Effector memory CD4-positive, alpha-beta T cell (primary cell): ENCODE data around the gene CD226.
"Not testable (repeated sequence)": the region's sequence is repeated elsewhere in the genome, so short reads cannot be mapped to it uniquely, and the experiment has no call there.

ENCODE experiments used
- DNase-seq, 3 donors: peaks; one replicate each; pipeline ENCODE4 v3.0.0-alpha.2; 2020
- H3K27ac ChIP-seq: 2 replicates; pipeline ENCODE4 v1.7.0; 2013; ENCODE audit warnings: mild to moderate bottlenecking, low read length, moderate library complexity; ENCODE audit not compliant: insufficient read depth, poor library complexity, severe bottlenecking
- H3K27me3 ChIP-seq: replicated peaks from 2 replicates; pipeline ENCODE4 v1.7.0; 2013; ENCODE audit warnings: mild to moderate bottlenecking, low read length; ENCODE audit not compliant: insufficient read depth, control insufficient read depth, poor library complexity, severe bottlenecking
- H3K36me3 ChIP-seq: 2 replicates; pipeline ENCODE4 v1.7.0; 2013; ENCODE audit warnings: mild to moderate bottlenecking, low read length, moderate library complexity; ENCODE audit not compliant: control insufficient read depth, insufficient read depth
- H3K4me1 ChIP-seq: 2 replicates; pipeline ENCODE4 v1.7.0; 2013; ENCODE audit warnings: low read length, mild to moderate bottlenecking; ENCODE audit not compliant: control insufficient read depth, insufficient read depth, poor library complexity, severe bottlenecking
- H3K4me3 ChIP-seq: 2 replicates; pipeline ENCODE4 v1.7.0; 2013; ENCODE audit warnings: low read length, low read depth, mild to moderate bottlenecking; ENCODE audit not compliant: insufficient read depth, poor library complexity, severe bottlenecking
- H3K9me3 ChIP-seq: 2 replicates; pipeline ENCODE4 v1.7.0; 2013; ENCODE audit warnings: mild to moderate bottlenecking, low read length, moderate library complexity; ENCODE audit not compliant: control insufficient read depth

Gene CD226

GRCh38 chr18:69878213-69878933 is 69.3 kb downstream of the CD226 start:
- Histone ChIP-seq H3K9me3 (no peaks in the 10 kb centered on the region), H3K4me3 (no peak overlapping the region), H3K4me1 (no peaks in the 10 kb centered on the region), H3K27ac (no peak overlapping the region), H3K36me3 (peaks cover 10% of the 10 kb centered on the region), H3K27me3 (no peaks in the 10 kb centered on the region)
- DNase-seq: no peak

- H3K27me3 ChIP-seq: no peaks in the 10 kb centered on the region
- H3K4me1 ChIP-seq: no peaks in the 10 kb centered on the region
- no peak overlapping the region for H3K4me3 ChIP-seq
- H3K9me3 ChIP-seq: no peaks in the 10 kb centered on the region
- H3K27ac ChIP-seq: no peak overlapping the region
- DNase-seq: no peak
- peaks cover 24% of the 10 kb centered on the region for H3K36me3 ChIP-seq
Measured at GRCh38 chr18:69876490-69876889, 71.2 kb downstream of the CD226 start.

- DNase-seq: no peak
- no peaks in the 10 kb centered on the region for H3K9me3 ChIP-seq
- no peaks in the 10 kb centered on the region for H3K4me1 ChIP-seq
Measured at GRCh38 chr18:69874058-69874457, 73.6 kb downstream of the CD226 start.

GRCh38 chr18:69872661-69873060 is 75.0 kb downstream of the CD226 start:
- no peak for DNase-seq
- Histone ChIP-seq H3K9me3 (no peaks in the 10 kb centered on the region), H3K4me1 (no peaks in the 10 kb centered on the region), H3K27ac (no peak overlapping the region), H3K4me3 (no peak overlapping the region), H3K27me3 (no peaks in the 10 kb centered on the region), H3K36me3 (peaks cover 36% of the 10 kb centered on the region)

More at GRCh38 chr18:69874058-69874457, 73.6 kb downstream of the CD226 start:
- Histone ChIP-seq H3K27ac (no peak overlapping the region), H3K27me3 (no peaks in the 10 kb centered on the region), H3K36me3 (peaks cover 31% of the 10 kb centered on the region), H3K4me3 (no peak overlapping the region)

- no peaks in the 10 kb centered on the region for H3K9me3 ChIP-seq
- H3K4me3 ChIP-seq: no peak overlapping the region
- no peak overlapping the region for H3K27ac ChIP-seq
- H3K36me3 ChIP-seq: peaks cover 35% of the 10 kb centered on the region
- H3K27me3 ChIP-seq: no peaks in the 10 kb centered on the region
- H3K4me1 ChIP-seq: no peaks in the 10 kb centered on the region
- DNase-seq: no peak
Measured at GRCh38 chr18:69871363-69871762, 76.3 kb downstream of the CD226 start.

- Histone ChIP-seq H3K27ac (no peak overlapping the region), H3K4me3 (no peak overlapping the region), H3K4me1 (no peaks in the 10 kb centered on the region), H3K36me3 (peaks cover 39% of the 10 kb centered on the region), H3K9me3 (no peaks in the 10 kb centered on the region), H3K27me3 (no peaks in the 10 kb centered on the region)
- no peak for DNase-seq
Measured at GRCh38 chr18:69870736-69871135, 76.9 kb downstream of the CD226 start.

- no peaks in the 10 kb centered on the region for H3K9me3 ChIP-seq
- no peak overlapping the region for H3K27ac ChIP-seq
- no peak overlapping the region for H3K4me3 ChIP-seq
- peaks cover 29% of the 10 kb centered on the region for H3K36me3 ChIP-seq
- DNase-seq: no peak
- H3K27me3 ChIP-seq: no peaks in the 10 kb centered on the region
- no peaks in the 10 kb centered on the region for H3K4me1 ChIP-seq
Measured at GRCh38 chr18:69866212-69866611, 81.5 kb downstream of the CD226 start.

- Histone ChIP-seq H3K9me3 (no peaks in the 10 kb centered on the region), H3K36me3 (peaks cover 25% of the 10 kb centered on the region), H3K27ac (no peak overlapping the region), H3K4me3 (no peak overlapping the region), H3K27me3 (no peaks in the 10 kb centered on the region), H3K4me1 (no peaks in the 10 kb centered on the region)
- DNase-seq: no peak
Measured at GRCh38 chr18:69865776-69866175, 81.9 kb downstream of the CD226 start.

GRCh38 chr18:69864802-69865201 is 82.9 kb downstream of the CD226 start:
- not testable (repeated sequence) for DNase-seq, H3K27me3 ChIP-seq, H3K27ac ChIP-seq, H3K4me1 ChIP-seq, H3K9me3 ChIP-seq, H3K4me3 ChIP-seq
- peaks cover 27% of the 10 kb centered on the region for H3K36me3 ChIP-seq

- H3K36me3 ChIP-seq: peaks cover 12% of the 10 kb centered on the region
- no peak for DNase-seq
- H3K4me3 ChIP-seq: no peak overlapping the region
- H3K4me1 ChIP-seq: no peaks in the 10 kb centered on the region
- no peak overlapping the region for H3K27ac ChIP-seq
- H3K9me3 ChIP-seq: no peaks in the 10 kb centered on the region
- H3K27me3 ChIP-seq: no peaks in the 10 kb centered on the region
Measured at GRCh38 chr18:69858897-69859296, 88.8 kb downstream of the CD226 start.
